GM21526 (cell line): ENCODE measurements around the gene SLC22A1.
"Not testable (repeated sequence)": the region's sequence is repeated elsewhere in the genome, so short reads cannot be mapped to it uniquely, and the experiment has no call there.

ENCODE experiments used
- ATAC-seq: cut with Tn5 transposase; IDR thresholded peaks from one replicate; pipeline ENCODE4 v1.9.1; 2021; ENCODE audit warnings: moderate library complexity; ENCODE audit not compliant: unreplicated experiment, low FRiP score

SLC22A1 gene

DNA sequence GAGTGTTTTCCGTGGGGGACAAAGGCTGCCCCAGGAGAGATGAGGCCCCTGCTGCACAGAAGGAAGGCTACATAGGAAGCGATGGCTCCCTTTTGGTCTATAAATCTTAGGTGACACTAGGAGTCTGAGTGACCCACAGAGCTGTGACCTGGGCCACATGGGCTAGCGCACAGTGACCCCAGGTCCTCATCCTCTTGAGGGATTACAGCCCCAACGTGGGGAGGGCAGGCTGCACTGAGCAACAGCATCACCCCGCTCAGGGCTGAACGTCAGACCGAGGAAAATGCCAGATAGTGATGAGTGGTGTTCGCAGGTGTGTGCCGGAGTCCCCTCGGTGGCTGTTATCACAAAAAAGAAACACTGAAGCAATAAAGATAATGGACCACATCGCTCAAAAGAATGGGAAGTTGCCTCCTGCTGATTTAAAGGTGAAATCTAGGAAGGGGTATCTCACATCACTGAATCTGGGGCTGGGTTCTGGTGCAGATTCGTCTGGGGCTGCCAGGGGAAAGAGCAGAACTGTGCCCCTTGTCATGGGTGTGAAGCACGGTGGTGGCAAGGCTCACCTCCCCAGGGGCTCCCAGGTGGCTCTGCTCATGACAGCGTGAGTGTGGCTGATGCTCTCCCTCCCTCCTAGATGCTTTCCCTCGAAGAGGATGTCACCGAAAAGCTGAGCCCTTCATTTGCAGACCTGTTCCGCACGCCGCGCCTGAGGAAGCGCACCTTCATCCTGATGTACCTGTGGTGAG lies 14.5 kb downstream of the SLC22A1 start:
- no peak for ATAC-seq

DNA sequence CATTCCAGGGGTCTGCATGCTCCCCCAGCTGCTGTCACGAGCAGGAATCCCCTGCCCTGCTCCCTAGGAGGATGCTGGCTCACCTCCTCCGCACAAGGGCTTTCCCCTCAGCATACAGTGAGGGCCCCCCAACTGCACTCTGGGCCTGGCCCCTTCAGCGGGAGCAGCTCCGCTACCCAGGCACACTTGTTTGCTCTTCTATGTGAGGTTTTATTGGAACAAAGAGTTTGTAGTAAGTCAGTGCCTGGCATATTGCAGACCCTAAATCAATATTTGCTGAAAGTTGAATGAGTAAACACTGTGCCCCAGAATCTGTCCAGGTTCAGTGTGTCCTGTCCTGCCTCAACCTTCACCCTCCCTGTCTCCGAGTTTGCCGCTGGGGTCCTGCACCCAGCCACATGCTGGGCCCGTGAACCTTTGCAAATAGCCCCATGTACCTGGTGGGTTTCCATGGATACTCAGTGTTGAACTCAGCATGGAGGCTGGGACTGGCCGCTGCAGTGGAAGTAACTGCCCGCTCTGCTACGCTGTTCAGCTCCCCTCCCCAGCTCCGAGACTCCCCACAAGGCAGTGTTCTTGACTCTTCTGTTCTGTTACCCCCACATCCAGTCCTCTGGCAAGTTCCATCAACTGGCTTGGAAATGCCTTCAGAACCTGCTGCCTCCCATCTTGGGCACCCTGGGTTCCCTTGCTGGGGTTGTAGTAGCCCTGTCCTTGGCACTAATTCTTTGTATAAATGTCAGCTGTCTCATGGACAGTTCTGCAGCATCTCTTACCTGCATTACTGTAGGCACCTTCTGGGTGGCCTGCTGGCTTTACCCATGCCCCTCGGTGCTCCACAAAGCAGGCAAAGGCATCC lies 15.7 kb downstream of the SLC22A1 start:
- no peak for ATAC-seq

DNA sequence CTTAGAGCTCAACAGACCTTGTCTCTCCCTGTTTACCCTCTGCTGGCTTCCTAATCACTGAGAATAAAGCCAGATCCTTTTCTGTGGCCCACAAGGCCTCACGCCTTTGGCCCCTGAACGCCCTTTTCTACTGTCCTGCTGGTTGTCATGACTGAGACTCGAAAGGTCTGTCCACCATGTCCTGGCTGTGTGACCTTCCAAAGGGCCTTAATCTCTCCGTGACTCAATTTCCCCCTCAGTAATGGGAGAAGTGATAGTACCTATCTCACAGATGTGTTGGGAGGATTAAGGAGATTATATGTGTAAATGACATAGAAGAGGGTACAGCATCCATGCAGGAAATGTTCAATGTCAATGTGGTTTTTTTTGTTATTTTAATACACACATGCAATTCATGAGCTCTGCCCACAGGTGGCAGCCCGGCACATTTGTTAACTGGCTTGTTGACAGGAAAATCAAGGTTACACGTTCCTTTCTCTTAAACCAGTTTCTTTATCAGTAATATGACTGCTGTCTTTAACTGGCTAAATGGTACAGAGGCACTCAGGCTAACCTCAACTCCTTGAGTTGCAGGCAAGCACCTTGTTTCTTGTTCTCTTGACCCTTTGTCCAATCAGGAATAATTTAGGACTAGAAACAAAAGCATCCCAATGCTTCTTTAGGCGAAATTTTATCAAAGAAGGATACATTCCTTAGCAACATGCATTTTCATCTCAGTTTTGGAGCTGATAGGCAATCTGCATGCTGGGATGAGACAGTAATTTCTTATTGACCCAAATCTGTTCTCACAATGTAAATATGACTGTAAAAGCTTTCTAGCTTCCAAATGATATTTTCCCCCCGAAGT lies 16.6 kb downstream of the SLC22A1 start:
- peak; percentile 60 for ATAC-seq

DNA sequence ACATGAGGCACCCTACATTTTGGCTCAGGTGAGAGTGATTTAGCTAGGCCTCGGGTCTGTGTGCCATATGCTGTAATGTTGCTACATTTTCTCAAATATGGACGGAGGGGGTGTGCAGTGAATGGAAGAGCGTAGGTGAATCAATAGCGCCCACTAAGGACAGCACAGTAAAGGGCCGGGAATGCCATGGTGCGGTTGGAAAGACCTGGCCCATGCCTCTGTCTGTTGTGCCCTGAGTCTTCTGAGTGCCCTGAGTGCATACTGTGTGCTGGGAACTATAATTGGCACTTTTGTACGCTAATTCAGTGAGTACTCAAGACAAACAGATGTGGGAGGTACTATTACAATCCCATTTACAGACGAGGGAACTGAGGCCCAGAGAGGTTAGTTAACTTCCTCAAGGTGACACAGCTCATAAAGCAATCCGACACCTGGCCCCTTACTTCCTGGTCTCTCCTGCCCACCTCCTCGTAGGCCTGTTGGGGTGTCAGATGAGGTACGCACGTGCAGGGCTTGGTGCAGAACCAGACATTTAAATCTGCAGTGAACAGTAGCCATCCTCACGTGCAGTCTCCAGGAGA lies 17.3 kb downstream of the SLC22A1 start:
- ATAC-seq = no peak

DNA sequence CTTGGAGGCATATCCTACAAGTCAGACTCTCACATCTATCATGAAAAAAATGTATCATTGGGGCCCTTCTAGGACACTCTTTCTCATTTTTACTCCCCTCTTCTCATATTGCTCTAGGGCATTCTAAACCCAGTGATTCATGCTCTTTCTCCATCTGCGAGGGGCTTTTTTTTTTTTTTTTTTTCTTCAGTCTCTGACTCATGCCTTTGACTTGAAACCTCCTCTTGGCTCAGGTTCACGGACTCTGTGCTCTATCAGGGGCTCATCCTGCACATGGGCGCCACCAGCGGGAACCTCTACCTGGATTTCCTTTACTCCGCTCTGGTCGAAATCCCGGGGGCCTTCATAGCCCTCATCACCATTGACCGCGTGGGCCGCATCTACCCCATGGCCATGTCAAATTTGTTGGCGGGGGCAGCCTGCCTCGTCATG lies 17.8 kb downstream of the SLC22A1 start:
- no peak for ATAC-seq

DNA sequence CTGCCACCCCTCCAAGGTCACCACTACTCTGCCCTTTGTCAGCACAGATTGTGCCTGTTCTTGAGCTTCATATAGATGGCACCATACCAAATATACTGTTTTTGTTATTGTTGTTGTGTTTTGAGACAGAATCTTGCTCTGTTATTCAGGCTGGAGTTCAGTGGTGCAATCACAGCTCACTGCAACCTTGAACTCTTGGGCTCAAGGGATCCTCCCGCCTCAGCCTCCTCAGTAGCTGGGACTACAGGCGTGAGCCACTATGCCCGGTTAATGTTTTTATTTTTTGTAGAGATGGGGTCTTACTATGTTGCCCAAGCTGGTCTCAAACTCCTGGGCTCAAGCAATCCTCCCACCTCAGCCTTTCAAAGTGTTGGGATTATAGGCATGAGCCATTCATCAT lies 18.9 kb downstream of the SLC22A1 start:
- not testable (repeated sequence) for ATAC-seq

DNA sequence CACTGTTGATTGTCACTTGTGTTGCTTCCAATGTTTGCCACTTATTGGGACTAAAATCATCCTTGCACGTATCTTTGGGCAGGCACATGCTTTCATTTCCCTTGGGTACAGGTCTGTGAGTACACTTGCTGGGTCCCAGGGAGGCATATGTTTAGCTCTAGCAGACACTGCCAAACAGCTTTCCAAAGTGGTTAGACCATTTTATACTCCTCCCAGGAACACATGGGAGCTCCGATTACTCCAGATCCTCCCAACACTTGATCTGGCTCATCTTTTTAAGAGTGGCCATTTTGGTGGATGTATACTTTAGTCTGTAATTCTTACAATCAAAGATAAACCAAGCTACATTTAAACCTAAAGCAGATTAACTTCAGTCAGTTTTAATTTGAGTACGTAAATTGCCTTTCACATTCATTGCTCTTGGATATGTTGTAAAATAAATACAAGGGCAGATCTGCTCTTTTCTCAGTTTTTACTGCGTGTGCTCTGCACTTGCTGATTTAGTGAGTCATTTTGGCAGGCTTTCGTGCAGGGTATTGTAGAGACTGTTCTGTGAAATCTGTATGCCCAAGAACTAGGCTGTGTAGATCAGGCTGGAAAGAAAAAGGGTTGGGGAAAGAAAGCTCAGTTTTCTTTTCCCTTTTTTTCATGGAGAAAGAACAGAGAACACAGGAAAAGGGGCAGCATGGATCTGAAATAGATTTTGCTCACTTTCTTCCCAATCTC lies 19.5 kb downstream of the SLC22A1 start:
- no peak for ATAC-seq

DNA sequence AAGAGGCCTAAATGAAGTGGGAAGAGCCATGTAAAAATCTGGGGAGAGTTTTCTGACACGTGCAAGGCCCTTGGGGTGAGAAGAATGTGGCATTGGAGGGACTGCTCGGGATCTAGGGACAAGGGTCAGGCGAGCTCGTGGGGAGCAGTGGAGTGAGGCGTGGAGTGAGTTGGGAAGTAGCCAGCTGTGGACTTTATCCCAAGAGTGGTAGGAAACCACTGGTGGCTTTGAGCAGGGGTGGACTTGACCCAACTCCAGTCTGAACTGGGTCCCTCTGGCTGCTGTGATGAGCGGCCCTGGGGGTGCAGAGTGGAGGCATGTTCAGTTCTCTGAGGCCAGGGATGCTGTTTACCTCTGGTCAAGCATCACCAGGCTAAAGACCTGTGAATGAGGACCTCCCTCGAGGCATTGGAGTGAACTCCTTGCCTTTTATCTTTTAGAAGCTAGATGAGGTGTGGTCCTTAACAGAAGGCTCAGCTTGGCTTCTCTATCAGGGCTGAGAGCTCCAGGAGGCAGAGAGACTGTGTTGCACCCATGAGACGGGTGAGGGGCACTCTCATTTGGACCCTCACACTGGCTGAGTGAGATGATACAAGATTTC lies 20.6 kb downstream of the SLC22A1 start:
- ATAC-seq = no peak

DNA sequence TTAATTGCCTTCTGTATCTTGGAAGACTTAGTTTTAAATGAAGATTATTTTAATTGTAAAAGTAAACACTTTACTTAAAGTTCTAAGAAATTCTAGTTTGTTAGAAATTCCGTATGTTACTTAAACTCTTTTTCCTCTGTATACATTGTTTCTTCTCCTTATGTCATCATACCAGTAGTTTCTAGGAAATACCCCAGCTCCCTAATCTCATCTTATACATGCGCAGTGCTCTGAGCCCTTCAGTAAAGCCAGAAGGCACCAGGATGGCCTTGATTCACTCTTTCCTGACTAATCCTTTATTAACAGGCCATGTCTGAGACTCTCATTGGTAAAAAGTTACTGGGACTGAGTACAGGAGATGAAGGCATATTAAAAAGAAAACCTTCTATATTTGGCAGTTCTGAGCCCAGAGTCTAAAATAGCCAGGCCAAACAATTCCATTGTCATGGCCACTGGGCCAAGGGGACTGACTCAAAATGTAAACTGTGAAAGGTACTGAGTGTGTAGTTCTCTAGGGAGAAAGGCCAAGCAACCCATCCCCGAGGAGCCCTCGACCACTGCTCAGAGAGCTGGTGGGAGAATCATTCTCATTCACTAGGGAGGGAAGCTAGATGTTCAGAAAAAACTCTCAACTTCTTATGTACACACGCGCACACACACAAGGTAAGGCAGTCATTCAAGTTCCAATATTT lies 25.0 kb downstream of the SLC22A1 start:
- no peak for ATAC-seq

DNA sequence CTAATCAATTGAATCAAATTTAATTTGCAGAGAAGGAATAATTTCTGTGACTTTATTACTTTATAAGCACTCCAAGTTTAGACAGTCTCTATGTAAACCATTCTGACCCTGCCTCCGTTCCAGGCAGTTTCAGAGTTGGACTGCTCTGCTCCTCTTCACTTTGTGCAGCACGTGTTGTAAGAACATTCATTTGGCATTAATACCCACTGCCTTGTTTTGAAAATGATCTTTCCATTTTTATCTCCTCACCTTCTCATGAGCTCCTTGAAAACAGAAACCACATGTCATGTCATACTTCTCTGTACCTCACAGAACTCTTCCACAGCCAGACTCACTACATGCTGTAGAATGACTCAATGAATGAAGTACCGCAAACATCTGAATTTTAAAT lies 25.5 kb downstream of the SLC22A1 start:
- no peak for ATAC-seq

DNA sequence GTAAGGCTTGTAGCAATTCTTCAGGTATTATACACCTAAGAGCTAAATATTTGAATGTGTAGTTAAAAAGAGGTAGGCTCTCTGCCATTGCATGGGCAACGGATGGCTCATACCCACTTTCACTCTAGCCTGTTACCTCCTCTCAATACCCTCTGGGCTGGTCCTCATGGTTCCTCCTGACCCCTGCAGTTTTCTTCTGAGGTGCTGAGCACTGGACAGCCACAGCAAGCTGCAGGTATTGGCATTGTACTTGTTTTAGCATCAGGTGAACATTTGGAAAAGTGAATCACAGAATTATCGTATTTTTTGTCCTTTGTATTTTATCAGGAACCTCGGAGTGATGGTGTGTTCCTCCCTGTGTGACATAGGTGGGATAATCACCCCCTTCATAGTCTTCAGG lies 32.9 kb downstream of the SLC22A1 start:
- no peak for ATAC-seq

DNA sequence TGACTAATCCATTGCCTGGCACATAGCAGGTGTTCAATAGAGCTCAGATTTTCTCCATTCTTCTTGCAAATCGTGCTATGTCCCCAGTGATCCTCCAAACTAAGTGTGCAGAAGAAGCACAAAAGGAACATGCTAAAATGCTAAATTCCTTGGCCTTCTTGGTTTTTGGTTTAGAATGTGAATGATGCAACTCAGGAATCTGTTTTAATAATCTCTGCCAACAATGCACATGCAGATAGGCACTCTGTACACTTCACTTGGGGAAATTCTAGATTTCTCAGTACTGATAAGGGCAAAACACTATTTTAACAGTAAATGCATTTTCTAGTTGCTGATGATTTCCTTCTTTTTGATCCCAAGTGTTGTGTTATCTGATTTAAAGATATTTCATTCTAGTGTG lies 35.2 kb downstream of the SLC22A1 start:
- no peak for ATAC-seq

DNA sequence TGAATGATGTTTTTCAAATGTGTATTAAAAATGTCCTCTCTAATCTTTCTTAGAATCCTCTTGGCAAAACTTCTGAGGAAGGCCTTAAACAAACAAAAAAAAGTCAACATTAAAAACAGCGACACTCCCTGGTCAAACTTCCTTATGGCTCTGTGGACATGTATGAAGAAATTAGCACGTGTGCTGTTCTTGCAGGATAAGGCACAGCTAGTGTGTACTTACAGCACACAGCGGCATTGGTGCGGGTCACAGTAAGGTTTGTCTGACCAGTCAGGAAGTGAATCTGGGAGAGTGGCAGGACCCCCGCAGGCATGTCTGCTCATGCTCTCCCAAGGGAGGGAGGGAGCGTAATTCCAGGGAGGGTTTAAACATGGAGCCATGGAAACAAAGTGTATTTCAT lies 38.8 kb downstream of the SLC22A1 start:
- ATAC-seq = no peak

DNA sequence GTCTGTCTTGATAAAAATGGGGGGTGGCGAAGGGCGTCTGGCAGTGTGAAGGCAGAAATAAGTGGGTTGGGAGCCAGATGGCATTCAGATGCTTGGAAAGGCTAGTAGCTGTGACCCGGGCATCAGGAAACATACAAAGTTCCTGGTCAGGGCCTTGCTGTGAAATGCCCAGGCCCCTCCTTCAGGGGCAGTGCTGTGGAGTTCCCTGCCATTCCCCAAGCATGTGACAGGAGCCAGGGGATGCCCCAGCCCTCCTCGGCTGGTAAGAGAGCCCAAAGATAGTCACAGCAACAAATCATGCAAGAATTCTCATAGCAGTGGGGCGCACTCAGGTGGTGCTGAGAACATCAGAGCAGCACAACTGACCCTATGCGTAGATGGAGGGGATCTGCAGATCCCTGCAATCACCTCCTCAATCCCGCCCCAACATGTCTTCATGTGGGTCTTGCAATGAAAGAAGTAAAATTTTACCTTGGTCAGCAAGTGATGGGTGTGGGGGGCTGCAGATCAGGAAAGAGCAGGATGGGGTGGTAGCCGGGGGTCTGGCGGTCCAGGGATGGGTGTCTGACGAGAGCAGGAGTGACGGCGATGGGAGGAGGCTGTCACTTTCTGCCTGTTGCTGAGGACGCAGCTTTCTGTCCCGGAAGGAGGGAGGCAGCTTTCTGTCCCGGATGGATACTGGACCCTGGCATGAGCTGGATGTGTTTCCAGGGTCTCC lies 39.5 kb downstream of the SLC22A1 start:
- no peak for ATAC-seq

DNA sequence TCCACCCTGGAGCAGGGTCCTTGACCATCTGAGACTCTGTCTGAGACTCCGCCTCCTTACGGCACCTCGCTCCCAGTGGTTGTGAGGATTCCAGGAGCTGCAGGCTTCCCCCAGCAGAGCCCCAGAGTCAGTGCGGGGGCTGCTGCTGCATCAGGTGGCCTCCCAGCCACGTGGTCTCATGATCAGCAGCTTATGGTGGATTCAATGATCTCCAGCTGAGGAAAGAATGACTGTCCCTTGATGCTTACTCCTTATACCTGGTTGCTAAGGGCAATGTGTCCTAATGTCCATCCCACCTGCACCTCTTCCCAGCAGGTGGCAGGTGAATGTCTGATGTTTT lies 40.0 kb downstream of the SLC22A1 start:
- ATAC-seq = no peak

DNA sequence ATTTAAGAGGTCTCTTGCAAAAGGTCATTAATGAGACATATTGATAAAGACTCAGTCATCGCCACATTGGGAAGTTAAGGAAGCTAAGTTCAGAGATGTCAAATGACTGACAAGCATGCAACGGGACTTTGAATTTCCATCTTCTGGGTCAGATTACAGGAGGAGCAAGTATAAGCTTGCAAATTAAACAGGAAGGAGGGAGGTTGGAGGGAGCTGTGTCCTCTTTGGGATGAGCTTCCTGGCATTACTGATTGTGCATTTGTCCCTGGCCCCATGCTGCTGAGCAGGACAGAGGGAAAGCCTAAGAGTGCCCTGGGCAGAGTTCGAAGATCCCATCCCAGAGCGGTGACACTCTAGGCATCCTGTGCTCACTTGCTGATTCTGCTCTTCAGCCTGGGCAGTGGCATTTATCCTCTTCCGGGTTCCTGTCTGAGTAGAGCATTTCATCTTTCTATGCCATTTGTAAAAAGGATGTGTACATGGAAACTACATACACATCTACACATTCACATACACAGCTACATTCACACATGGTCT lies 40.5 kb downstream of the SLC22A1 start:
- ATAC-seq = no peak

DNA sequence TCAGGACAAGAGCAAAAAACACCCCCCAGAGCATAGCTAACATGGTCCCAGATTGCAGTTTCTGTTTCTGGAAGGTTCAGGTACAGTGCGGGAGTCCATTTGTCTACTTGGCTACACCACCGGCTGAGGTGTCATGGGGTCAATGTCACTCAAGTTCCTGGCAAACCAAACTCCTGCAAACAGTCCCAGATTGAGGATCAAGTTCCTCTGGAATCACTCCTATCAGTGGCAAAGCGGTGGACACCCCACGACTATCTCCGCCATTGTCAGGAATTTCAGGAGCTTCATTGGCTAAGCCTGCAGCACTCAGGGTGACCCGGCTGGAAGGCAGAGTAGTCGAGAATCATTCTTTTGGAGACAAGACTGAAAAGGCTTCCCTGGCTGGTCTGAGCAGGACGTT lies 41.8 kb downstream of the SLC22A1 start:
- no peak for ATAC-seq

DNA sequence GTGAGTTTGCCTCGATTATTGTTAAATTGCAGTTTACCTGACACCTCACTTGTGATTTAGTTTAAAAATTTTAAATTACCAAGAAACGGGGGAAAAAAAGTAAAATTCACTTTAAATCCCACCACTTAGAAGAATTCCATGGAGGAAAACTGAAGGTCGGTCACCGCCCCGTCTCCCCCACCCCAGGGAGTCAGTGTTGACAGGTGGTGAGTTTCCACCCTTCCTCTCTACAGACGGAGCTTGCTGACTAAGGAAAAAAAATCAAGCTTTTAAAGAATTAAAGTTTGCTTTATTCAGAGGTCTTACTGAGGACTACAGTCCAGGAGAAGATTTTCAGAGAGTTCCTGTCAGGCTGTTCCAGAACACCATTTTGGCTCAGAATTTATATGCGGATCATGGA lies 42.3 kb downstream of the SLC22A1 start:
- no peak for ATAC-seq
